Measurements from ENCODE around the gene ACAA2.

DNA sequence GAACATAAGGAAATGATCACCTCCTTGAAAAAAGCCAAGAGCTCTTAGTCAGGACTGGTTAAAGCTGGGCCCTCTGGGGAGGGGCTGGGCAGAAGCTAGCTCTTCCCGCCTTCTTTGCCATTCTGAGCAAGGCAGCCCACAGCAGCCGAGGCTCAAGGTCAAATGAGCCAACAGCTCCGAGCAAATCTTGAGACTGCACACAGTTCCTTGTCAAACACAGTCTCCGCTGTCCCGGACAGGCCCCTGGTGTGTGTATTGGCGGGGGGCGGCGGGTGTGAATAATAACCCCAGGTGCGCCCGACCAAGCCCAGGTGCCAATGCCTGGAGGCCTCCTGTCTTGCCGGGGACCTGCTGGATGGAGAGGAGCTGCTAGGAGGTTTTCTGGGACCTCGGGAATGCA lies 46.4 kb upstream of the ACAA2 start:
- TF ChIP-seq, protein P1, sequence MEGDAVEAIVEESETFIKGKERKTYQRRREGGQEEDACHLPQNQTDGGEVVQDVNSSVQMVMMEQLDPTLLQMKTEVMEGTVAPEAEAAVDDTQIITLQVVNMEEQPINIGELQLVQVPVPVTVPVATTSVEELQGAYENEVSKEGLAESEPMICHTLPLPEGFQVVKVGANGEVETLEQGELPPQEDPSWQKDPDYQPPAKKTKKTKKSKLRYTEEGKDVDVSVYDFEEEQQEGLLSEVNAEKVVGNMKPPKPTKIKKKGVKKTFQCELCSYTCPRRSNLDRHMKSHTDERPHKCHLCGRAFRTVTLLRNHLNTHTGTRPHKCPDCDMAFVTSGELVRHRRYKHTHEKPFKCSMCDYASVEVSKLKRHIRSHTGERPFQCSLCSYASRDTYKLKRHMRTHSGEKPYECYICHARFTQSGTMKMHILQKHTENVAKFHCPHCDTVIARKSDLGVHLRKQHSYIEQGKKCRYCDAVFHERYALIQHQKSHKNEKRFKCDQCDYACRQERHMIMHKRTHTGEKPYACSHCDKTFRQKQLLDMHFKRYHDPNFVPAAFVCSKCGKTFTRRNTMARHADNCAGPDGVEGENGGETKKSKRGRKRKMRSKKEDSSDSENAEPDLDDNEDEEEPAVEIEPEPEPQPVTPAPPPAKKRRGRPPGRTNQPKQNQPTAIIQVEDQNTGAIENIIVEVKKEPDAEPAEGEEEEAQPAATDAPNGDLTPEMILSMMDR (conservative IDR thresholded peaks at IDR 0.05; ENCODE audit: low read depth, low read length), result no peak
- no peak for TF ChIP-seq EZH2phosphoT487 (IDR thresholded peaks at IDR 0.05; ENCODE audit: borderline replicate concordance, low read length)
